ENCODE results near the gene SMIM1.

Gene SMIM1

GRCh38 chr1:3772715-3773571, at the start of gene SMIM1:
SMIM1 (plus strand) TSS chr1:3772749; CDS start chr1:3775374, 2,625 bp downstream.
- no peak for DNase-seq

DNA sequence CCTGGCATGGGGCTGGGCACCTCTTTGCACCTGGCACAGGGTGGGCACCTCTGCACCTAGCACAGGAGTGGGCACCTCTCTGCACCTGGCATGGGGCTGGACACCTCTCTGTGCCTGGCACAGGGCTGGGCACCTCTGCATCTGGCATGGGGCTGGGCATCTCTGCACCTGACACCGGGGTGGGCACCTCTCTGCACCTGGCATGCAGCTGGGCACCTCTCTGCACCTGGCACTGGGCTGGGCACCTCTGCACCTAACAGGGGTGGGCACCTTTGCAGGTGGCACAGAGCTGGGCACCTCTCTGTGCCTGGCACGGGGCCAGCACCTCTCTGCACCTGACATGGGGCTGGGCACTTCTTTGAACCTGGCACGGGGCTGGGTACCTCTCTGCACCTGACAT, 49.7 kb upstream of the SMIM1 start:
- DNase-seq = no peak

DNA sequence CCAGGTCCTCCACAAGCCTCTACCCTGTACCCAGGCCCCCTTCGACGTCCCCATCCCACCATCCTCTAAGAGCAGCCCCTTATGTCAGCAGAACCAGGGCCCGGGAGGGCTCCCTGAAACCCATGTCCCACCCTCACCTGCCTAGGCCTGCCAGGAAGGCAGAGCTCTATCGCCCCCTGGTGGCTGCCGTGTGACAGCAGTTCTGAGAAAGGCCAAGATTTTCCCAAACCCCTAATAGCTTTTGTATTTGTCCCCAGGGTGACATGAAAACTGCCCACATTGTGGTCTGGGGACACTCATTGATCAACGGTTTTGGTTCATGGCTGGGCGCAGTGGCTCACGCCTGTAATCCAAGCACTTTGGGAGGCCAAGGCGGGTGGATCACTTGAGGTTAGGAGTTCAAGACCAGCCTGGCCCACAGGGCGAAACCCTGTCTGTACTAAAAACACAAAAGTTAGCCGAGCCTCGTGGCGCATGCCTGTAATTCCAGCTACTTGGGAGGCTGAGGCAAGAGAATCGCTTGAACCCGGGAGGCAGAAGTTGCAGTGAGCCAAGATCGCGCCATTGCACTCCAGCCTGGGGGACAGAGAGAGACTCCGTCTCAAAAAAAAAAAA, 48.0 kb upstream of the SMIM1 start:
- DNase-seq = peak; percentile 64

DNA sequence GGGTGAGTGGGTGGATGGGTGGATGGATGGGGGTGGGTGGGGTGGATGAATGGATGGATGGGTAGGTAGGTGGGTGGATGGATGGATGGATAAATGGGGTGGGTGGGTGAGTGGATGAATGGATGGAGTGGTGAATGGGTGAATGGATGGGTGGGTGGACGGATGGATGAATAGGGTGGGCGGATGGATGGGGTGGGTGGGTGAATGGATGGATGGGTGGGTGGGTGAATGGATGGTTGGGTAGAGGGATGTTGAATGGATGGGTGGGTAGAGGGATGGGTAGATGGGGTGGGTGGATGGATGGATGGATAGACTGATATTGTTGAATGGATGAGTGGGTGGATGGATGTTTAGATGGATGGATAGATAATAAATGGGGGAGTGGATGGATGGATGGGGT, 47.2 kb upstream of the SMIM1 start:
- DNase-seq = no peak

DNA sequence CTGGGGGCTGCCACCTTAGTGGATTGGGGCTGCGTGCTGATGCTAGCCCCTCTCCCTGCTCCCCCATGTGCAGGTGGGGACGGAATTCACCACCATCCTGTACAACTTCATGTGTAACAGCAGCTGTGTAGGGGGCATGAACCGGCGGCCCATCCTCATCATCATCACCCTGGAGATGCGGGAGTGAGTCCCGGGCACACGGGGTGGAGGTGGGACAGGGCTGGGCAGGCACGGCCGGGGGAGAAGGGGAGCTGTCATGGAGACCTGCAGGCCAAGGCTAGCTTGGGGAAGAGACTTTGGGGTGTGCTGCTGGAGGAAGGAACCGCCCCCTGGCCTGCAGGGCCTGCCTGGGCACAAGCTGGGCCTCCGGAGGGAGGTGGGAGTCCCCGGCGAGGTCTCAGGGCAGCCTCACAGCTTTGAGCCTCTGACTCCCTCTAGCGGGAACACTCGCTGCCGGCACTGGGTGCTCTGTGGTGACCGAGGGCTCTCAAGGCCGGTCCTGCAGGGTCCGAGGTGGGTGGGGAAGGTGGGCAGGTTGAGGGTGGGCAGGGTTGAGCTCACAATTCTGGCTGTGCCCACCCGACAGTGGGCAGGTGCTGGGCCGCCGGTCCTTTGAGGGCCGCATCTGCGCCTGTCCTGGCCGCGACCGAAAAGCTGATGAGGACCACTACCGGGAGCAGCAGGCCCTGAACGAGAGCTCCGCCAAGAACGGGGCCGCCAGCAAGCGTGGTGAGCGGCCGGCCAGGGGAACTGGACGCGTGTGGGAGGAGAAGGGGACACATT, 45.3 kb upstream of the SMIM1 start:
- DNase-seq = no peak

DNA sequence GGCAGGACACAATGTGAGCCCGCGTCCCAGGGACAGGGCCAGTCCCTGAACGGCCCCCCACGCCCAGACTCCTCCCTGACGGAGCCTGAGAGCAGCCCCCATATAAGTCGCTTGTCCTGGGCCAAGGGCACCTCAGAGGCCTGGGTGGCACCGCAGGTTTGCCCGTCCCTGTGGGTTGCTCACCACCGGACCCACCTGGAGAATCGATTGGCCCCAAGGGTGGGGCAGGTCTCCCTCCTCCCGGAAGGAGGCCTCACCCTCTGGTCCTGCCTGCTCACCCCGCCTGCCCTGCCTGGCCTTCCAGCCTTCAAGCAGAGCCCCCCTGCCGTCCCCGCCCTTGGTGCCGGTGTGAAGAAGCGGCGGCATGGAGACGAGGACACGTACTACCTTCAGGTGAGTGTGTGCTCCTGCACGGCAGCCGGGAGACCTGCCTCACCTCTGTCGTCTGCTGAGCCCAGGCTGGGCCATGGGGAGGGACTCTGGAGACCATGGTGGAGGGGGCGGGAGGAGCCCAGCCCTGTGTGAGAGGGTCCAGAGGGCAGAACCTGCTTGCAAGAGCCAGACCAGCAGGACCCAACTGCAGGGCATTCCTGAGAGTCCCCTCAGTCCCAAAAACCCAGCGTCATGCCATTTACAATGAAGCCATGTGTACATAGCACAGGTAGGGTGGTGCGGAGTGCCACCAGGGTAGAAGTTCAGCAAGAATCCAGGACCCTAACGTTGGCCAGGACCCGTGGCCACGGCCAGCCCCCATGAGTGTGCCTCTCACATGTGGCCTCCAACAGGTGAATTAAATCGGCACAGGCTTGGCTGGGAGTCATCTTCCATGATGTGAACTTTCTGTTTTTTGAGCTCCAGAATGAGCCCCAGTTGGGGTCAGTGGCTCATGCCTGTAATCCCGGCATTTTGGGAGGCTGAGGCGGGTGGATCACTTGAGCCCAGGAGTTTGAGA, 44.4 kb upstream of the SMIM1 start:
- no peak for DNase-seq

GRCh38 chr1:3729594-3730542, 42.7 kb upstream of the SMIM1 start:
- no peak for DNase-seq

GRCh38 chr1:3730543-3731247, 41.9 kb upstream of the SMIM1 start:
- DNase-seq = no peak

DNA sequence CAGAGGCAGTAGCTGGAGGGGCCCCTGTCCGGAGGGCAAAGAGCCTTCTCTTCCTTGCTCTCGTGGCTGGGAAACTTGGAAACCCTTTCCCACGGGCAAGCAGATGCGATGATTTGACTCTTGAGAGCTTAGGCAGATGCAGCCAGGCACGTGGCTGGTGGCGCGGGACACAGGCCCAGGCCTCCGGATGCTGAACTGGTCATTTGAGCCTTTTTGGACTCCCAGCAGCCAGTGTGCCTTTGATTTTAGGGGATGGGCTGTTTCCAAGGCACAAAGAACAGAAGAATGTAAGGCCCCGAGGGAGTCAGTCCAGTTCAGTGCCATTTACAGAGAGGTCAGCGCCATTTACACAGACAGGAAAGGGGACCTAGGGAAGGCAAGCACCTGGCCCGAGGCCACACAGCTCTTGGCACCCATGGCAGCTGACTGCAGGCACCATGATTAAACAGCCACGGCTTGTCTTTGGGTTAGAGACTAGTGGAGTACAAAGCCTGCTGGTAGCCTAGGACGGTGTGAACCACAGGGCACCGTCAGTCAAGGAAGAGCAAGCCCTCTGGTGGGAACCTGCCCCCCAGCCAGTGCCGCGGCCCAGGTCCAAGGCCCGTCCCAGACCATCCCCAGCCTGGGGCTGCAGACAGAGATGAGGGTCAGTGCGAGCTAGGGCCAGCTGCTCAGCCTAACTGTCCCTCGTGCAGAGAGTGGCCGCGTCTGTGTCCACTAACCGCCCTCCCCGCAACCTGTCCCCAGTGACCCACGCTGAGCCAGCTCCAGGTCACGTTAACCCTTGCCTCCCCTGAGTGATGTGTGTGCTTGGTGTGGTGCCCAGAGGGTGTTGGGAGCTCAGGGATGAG, 40.7 kb upstream of the SMIM1 start:
- DNase-seq = no peak

DNA sequence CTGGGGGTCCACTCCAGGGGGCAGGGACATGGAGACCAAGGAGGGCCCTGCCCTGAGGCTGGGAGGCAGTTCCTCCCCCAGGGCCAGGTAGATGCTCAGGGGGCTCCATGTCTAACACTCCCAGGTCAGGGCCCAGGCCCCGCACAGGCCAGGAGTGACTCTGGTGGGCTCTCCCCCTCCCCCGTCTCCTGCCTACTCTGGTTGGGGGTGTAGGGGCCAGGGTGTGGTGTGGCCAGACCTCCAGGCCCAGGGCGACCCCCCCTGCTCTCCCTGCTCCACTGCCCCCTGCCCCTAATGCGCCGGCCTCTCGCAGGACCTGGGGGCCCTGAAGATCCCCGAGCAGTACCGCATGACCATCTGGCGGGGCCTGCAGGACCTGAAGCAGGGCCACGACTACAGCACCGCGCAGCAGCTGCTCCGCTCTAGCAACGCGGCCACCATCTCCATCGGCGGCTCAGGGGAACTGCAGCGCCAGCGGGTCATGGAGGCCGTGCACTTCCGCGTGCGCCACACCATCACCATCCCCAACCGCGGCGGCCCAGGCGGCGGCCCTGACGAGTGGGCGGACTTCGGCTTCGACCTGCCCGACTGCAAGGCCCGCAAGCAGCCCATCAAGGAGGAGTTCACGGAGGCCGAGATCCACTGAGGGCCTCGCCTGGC, 40.0 kb upstream of the SMIM1 start:
- no peak for DNase-seq

- no peak for DNase-seq
Measured at GRCh38 chr1:3733094-3733882, 39.3 kb upstream of the SMIM1 start.

- no peak for DNase-seq
Measured at GRCh38 chr1:3733883-3734589, 38.5 kb upstream of the SMIM1 start.

DNA sequence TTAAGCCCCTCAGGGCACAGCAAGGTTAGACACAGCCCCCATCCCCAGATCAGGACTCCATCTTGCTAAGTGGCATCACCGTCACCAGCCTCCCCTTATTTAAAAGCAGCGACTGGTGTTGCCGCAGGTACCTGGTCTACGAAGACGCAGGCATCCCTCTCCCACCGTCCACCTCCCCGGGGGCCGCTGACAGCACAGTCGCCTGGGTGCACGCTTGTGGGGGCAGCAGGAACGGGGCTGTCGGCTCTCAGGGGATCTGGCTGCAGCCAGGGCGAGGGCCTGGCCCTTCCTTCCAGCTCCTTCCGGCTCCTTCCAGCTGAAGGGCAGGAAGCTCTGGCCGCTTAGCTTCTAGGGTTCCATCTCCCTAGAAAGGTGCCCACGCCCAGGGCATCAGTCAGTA, 37.9 kb upstream of the SMIM1 start:
- no peak for DNase-seq

DNA sequence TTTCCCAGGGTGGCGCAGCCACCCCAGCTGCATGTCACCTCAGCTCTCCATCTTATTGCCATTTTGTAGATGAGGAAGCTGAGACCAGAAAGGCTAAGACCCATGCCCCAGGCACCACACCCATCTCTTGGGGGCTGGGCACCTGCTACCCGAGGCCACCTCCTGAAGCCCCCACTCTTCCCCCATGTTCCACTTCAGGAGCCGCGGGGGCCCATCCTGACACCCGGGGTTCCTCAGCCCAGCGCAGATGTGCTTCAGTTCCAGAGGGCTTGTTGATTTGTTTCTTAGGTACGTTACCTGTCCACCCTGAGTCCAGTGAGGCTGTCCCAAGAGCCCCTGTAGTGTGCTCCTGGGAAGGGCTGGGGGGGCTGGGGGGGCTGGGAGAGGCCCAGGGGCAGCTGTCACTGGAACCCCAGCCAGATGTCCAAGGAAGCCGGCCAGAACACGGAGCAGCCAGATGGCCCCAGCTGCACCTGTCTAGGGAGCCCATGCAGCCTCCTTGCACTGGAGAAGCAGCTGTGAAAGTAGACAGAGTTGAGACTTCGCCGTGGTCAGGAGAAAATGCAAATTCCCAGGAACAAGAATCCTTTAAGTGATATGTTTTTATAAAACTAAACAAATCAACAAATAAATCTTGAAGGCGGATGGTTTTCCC, 37.4 kb upstream of the SMIM1 start:
- DNase-seq = no peak

DNA sequence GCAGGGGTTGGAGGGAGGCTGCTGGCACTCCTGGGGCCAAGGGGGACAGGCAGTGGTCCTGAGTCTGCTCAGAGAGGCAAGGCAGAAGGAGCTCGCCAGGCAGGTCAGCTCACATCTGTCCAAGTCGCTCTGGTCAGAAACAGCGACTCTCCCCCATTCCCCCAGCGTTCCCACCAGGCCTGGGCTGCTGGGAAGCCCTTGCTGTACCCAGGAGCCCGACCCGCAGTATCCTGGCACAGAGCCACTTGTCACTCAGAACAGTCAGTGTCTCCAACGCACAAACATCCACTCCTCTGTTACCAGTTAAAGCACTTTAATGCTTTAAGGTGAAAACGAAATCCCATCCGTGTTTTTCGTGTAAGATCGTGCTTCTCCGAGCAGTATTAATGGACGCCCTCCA, 36.9 kb upstream of the SMIM1 start:
- no peak for DNase-seq

DNA sequence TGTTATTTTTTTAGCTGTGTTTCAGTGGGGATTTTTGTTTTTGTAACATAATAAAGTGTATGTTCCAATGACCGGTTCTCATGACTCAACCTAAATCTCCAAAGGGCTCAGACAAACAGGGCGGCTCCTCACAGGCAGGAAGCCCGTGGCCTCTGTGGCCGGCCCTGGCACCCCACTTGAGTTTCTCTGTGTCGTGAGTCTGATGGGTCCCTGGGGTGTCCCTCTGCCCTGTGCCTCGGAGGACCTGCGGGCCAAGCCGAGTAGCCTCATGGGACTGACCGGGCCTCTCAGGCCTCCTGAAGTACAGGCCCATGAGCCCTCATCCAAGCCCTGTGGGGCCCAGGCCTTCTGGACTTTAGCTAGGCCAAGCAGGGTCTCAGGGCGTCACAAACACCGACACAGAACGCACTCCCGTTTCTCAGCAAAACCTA, 36.4 kb upstream of the SMIM1 start:
- DNase-seq = no peak

DNA sequence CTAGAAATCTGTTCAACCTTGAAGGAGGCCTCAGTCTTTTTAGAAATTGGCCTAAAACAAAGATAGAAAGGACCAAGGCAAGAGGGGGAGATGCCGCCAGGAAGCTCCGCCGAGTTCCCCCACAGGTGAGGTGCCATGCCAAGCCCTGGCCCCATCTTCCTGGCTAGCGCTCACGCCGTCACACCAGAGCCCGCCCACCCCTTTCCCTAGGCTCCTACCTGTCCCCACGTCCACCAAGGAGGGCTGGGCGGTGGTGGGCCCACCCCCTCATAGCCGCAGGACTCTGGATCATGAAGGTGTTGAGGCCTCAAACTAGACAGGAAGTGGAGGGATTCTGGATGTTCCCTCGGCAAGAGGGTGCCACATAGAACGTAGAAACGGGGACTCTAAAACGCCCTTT, 35.8 kb upstream of the SMIM1 start:
- no peak for DNase-seq
